Measurements from ENCODE around the gene TSPAN13.
"Not testable (repeated sequence)": the region's sequence is repeated elsewhere in the genome, so short reads cannot be mapped to it uniquely, and the experiment has no call there.

TSPAN13 gene

DNA sequence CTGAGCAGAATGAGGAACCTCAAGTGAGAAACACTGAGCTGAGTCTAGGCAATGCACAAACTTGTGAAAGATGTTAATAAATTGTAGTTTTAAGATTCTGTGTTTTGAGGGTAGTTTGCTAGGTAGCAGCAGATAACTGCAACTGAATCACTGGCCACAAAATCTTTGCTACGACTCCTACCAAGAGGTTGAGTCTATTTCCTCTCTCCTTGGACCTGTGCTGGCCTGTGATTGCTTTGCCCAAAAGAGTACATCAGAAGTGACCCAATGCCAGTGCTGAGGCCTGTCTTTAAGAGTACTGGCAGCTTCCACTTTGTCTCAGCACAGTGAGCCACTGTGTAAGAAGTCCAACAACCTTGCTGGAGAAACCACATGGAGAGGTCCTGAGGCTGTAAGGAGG, 11.9 kb upstream of the TSPAN13 start:
- no peak for DNase-seq

DNA sequence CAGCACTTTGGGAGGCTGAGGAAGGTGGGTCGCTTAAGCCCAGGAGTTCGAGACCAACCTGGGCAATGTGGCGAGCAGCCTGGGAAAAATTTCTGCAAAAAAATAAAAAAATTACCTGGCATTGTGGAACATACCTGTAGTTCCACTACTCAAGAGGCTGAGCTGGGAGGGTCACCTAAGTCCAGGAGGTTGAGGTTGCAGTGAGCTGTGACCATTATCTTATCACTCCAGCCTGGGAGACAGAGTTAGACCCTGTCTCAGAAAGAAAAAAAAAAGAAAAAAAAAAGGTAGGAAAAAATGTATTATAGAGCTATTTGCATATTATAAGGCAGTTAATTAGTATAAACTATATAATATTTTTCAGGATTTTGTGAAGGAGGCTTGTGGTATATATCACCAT, 11.0 kb upstream of the TSPAN13 start:
- no peak for DNase-seq

DNA sequence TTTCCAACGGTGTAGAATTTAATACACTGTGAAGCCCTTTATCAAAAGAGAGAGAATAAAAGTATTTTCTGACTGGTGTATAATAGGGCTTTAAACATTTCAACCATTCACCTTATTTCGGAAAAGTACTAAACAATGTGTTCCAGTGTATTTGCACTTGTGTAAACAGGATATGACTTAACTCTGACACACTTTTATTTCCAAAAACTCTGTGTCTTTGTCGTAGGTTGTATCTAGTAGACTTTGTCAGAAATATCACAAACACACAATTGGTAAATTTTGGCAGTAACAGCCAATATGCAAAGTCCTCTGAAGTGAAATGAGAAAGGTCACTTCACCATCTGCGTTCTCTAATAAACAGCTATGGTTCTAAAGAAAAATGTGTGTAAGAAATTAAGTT, 10.3 kb upstream of the TSPAN13 start:
- no peak for DNase-seq

DNA sequence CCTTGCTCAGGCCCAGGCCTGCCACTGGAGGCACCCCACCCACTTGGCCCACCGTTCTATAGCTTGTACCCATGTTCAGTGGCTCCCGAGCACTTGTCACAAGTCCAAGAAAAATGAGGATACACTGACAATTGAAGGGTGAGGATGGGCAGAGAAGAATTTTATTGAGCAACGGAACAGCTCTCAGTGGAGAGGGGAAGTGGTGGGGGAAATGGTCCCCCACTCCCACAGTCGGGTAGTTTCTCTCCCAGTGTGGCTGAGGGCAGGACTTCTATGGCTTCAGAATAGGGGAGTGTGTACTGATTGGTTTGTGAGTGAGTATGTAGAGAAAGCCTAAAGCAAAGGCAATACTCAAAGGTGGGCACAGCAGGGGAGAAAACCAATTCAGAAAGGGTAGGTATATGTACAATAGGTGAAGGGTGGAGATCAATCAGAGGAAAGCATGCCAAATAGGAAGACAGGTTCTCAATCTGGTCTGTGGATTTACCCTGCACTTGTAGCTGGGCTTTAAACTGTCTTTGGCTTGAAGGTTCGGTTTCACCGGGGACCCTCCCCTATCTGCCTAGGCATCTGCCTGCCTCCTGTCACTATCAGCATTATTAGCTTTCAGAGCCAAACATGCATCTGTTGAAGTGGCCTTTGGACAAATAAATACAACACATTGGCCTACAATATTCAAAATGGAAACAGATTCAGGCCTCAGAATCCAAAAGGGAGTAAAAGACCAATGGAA, 8.9 kb upstream of the TSPAN13 start:
- DNase-seq, result no peak

DNA sequence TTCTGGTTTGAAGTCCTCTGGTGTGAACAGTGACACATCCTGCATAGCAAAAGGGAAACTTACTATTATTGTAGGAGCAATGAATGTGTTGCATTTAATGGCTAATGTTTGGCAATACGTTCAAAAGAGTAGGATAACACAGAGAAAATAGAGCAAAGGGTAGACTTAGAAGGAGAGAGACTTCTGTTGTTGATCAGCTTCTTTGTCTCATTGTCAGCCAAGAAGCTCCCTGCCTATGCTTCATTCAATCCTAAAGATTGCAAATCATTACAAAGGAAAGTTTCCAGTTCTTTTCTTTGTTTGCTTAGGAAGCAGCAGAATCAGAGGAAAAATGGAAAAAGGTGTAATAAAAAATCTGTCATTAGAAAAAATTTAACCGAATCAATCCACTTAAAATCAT, 7.9 kb upstream of the TSPAN13 start:
- DNase-seq, result no peak

DNA sequence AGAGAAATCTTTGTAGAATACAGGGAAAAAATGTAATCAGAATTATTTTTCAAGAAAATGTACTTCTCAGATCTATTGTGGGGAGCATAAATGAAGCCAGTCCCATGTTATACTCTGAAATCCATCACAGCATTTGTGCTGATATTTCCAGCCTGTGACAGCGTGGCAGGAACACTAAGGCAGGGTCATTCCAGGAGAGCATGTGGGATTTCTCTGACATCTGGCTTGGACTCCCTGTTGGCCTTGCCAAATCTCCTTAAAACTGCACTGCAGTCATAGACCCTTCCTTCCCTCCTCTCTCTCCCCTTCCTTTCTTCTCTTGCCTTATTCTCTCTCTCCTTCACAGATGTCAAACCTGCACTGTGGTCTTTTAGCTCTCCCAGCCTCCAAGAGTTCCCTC, 6.5 kb upstream of the TSPAN13 start:
- DNase-seq, result no peak

DNA sequence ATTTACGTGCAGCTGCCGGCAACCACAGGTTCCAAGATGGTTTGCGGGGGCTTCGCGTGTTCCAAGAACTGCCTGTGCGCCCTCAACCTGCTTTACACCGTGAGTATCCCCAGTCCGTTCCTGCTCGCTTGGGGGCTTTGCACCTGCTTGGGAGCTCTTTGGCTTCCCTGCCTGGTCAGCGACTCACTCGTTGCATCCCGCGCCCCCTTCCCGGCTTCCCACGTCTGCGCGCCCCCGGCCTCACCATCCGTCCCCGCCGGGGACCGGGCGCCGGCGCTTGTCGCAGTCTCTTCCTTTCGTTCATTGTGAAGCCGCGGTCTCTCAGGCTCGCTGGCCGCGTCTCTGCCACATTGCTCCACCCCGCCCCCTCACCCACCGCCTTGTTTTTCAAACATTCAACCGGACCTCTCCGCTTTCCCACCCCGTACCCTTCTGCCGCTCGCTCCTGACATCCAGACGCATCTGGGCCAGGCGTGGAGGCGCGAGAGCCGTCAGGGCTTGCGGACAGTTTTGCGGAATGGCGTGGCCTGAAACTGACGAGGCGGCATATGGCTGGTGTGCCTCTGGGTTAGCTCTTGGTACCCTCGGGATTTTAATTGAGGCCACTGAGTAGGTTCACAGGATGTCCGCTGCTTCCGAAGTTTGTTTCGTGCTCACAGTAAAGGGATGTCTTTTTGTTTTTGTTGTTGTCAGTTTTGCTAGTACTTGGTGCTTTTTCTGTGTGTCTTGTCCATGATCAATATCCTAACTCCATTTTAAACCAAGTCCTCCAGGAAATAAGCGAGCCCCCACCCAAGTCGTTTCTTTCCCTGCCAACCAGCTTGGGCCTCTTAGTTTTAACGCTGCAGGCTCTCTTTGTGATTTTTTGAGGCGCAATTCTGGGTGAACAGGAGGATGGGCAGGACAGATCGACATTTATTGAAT, 639 bp downstream of the TSPAN13 start:
- DNase-seq, result peak; percentile 56

DNA sequence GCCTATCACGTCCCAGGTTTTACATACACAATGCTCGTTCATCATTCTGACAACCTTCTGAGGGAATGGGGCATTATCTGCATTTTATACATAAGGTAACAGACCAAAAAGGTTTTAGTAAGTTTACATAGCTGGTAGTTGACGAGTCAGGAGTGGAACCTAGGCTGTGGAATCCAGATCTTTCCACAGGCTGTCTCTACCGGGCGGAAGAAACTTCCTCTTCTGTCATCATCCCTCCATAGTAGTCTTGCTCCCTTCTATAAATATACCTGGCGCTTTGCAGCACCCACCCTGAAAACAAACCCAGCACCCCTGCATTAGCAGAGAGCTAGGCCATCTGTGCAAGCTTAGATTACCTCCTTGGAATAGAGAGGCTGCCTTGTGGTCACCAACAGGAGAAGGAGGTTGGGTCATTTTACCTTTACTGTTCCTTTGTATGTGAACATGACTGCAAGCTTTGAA, 1.3 kb downstream of the TSPAN13 start:
- no peak for DNase-seq

DNA sequence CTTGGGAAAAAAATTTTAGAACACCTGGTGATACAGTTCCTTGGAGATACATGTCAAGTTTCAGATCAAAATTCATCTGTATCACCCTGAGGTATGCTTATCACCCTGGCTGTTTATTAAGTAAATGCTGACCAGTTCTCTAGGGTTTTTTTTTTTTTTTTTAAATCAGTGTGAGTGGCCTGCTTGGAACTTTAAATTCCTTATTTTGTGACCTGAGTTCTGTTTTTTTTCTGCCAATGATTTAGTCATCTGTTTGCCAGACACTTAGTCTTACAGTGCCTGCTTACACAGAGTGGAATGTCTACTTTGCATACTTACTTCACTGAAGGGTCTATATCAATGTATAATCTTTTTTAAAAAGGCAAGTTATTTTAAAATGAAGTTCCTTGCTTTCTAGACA, 1.8 kb downstream of the TSPAN13 start:
- DNase-seq, result no peak

DNA sequence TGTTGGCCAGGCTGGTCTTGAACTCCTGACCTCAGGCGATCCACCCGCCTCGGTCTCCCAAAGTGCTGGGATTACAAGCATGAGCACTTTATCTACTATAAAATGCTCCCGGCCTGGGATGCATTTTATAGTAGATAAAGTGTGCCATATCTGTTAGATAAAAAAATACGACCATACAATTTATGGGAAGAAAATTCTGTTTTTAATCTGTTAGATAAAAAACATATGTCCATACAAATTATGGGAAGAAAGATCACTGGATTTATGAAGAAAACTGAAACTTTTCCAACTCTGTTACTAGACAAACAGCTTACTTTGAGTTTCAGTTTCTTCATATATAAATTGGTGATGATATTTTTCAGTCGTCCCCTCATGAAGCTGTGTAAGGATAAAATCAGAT, 4.5 kb downstream of the TSPAN13 start:
- no peak for DNase-seq

DNA sequence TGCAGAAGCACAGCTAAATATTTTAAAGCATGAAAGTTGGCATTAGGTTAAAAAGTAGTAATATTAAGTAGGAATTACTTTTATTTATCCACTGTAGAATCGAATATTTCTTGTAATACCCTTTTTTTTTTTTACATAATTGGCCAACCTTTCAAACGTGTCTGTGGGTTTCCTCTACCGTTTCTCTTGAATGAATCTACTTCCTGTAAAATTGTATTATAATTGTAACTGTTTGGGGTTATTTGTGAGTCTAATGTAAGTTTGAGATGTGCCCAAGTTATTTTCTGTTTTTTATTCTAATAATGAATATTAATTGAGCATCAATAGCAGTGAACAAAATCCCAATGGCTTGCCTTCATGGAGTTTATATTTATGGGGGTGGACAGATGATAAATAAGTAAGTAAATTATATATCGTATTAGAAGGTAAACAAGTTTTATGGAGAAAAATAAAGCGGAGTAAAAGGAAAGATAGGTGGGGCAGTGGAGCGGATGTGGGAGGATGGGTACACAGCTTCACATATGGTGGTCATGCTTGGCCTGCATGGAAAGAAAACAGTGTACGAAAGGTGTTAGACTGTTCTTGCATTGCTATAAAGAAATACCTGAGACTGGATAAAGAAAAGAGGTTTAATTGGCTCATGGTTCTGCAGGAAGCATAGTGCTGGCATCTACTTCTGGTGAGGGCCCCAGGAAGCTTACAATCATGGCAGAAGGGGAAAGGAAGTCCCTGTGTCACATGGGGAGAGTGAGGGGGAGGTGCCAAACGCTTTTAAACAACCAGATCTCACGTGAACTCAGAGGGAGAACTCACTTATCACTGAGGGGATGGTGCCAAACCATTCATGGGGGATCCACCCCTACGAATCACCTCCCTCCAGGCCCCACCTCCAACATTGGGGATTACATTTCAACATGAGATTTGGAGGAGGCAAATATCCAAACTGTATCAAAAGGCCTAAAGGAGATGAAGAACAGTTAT, 5.4 kb downstream of the TSPAN13 start:
- DNase-seq, result no peak

DNA sequence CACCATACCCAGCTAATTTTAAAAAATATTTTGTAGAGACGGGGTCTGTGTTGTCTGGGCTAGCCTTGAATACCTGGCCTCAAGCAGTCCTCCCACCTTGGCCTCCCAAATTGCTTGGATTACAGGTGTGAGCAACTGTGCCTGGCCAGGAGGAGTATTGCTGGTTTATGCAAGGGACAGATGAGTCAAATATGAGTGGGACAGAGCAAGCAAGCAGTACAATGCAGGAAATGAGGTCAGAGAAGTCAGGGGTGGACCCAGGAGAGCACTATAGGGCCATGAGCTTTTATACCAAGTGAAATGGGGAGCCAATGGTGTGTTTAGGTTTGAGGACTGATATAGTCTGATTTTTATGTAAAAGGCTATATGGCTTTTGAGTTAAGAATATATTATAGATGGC, 6.3 kb downstream of the TSPAN13 start:
- no peak for DNase-seq

DNA sequence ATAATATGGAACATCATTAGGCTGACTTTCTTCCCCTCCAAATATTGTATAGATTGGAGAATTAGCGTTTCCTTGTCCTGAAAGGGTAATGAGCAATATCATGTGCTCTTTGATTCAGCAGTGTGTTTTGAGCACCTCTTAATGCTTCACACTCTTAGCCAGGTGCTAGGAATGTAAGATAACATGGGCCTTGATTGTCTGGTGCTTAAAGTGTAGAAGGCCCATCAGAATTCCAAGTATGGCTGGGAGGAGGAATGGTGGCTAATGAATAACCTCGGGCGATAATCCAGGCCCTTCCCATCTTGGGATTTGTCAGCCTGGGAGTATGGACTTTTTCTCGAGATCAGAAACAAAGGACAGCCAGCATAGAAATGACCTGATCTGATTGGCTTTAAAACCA, 8.6 kb downstream of the TSPAN13 start:
- DNase-seq, result no peak

DNA sequence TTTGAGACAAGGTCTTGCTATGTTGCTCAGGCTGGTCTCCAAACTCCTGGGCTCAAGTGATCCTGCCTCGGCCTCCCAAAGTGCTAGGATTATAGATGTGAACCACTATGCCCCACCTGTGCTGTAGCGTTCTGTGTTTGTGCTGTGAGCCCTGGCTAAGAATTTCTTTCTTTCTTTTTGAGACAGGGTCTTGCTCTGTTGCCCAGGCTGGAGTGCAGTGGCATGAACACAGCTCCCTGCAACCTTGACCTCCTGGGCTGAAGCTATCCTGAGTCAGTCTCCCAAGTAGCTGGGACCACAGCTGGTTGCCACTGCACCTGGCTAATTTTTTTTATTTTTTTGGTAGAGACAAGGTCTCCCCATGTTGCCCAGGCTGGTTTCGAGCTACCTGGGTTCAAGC, 11.4 kb downstream of the TSPAN13 start:
- no peak for DNase-seq

DNA sequence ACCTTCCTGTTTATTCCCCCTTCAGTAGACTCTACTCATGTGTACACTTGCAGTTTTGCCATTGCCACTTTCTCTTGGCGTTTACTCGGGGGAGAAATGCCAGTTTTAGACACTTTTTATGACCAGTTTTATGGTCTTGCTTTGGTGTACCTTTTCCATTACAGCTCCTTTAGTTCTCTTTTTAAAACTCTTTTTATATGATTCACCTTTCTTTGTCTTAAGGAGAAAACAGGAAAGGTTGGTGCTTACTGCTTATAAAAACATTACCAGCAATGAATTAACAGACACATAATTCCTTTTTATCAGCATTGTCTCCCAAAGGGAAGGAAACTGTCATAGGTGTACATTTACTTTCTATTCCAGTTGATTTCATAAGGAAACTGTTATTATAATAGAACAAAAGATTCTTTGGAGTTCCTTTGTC, 11.9 kb downstream of the TSPAN13 start:
- DNase-seq, result no peak

DNA sequence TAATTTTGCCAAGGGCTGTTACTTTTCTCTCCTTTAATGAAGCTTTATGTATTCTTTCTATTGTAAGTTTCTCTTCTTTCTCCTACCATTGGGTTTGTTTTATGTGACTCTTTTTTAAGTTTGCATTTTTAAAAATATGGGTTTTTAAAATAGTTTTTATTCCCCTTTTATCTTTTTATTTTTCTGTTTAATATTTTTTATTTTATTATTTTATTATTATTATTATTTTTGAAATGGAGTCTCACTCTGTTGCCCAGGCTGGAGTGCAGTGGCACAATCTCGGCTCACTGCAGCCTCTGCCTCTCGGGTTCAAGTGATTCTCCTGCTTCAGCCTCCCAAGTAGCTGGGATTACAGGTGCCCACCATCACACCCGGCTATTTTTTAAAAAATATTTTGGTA, 16.4 kb downstream of the TSPAN13 start:
- not testable (repeated sequence) for DNase-seq

DNA sequence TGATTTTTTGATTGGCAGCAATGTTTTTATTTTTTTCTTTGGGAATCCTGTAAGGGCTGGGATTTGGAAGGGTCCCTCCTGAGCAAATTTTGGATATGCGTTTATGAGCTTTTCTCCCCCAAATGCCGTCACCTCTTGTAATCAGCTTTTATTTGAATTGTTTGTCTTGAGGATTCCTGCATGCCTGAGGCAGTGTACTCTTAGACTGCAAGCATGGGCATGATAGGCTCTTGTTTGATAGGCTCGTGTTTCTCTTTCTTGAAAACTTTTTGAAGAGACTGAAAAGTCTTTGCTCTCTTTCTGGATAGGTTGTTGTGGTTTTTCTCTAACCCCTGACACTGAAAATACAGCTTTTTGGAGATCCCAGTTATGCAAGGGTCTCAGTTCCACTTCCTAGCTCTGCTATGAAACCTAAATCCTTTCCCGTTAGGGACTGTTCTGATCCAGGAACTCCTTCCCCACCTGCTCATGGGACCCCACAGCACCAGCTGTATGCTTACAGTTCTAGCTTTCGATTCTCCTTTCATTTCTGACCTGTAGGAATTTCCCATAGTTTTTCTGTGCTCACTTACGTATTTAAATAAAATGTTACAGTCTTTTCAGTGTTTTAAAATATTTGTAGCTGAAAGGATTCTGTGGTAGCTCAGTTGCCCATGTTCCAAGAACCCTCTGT, 17.2 kb downstream of the TSPAN13 start:
- no peak for DNase-seq

DNA sequence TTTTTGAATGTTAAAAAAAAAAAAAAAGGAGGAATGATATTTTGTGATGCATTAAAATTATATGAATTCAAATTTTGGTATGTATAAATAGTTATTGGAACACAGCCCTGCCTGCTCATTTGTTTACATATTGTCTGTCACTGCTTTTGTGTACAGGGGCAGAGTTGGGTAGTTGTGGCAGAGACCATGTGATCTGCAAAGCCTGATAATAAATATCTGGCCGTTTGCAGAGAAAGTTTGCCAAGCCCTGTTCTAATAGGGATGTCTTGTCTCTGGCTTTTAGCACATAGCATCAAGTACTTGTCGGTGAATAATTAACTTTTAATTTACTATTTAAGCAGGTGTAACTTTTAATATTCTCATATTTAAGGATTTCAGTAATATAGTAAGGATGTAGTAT, 19.8 kb downstream of the TSPAN13 start:
- DNase-seq, result no peak

DNA sequence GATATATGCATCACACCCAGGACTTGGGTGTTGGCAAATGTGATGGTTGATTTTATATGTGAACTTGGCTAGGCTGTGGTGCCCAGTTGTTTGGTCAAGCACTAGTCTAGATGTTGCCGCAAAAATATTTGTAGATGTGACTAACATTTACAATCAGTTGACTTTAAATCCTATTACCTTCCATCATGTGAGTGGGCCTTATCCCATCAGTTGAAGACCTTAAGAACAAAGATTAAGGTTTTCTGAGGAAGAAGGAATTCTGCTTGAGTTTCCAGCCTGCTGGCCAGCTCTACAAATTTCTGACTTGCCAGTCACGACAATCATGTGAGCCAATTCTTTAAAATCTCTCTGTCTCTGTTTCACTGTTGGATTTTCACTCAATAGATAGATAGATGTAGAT, 20.3 kb downstream of the TSPAN13 start:
- DNase-seq, result no peak

DNA sequence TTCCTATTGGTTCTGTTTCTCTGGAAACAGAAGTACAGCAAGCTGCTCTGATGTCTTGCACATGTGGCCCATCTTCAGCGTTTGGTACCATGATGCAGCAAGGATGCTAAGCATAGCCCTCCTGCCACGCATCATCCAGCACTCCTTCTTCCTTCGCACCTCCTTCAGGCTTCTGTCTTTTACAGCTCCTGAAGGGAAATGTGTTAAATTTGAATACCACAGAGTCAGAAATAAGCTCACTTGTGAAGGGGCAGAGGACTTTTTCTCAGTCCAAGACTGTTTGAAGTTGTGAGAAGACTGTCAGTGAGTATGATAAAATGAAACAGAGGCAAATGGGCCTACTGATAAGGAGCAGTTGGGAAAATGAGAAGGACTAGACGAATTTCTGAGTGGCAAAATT, 20.7 kb downstream of the TSPAN13 start:
- DNase-seq, result no peak

DNA sequence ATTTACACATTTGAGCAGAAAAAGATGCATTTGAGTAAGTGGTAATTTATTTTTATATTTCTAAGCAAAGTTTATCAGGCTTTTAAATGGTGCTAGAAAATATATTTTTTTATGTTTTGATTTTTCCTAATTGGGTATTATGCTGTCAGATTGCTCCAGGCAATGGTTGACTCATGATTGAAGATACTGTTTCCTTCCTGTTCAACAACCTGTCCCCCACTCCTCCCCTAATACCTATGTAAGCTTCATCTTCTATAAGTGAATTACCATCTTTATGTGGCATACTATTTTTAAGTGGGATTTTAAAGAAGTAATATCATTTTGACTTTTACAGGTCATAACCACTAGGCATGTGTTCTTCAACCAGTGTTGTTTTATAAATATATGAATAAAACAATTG, 21.4 kb downstream of the TSPAN13 start:
- no peak for DNase-seq

DNA sequence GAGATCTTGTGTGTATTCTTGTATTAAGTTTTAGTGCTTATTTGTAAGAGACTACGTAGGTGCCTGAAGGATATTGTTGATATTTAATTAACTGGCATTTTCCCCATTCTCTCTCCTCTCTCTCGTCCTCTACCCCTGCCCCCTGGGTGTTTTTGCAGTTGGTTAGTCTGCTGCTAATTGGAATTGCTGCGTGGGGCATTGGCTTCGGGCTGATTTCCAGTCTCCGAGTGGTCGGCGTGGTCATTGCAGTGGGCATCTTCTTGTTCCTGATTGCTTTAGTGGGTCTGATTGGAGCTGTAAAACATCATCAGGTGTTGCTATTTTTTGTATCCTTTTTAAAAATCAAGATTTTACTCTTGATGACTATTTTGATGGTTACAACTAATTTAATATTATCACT, 22.5 kb downstream of the TSPAN13 start:
- DNase-seq, result no peak

All from left hindlimb (tissue), 1 donor.